A172 (cell line): Measurements from ENCODE around the gene SMAP2. TPM values are rescaled to one million over a fixed set of nuclear protein-coding genes. Genes with fewer than 3 reads are reported as not detected.
"Not testable (repeated sequence)": the region's sequence is repeated elsewhere in the genome, so short reads cannot be mapped to it uniquely, and the experiment has no call there.

Experiments
- DNase-seq: peaks from one replicate; pipeline ENCODE4 v3.0.0-alpha.2; 2015; ENCODE audit warnings: low spot score
- total RNA-seq: library from RNA; depleted of rRNA; stranded (reverse); fragments of >200 nt; shearing (Covaris generic); gene quantifications from 2 replicates; pipeline ENCODE4 v1.2.3, GENCODE V29; 2014; rRNA removed

SMAP2 gene
- total RNA-seq = 10.3 and 11.9 TPM in 2 replicates

DNA sequence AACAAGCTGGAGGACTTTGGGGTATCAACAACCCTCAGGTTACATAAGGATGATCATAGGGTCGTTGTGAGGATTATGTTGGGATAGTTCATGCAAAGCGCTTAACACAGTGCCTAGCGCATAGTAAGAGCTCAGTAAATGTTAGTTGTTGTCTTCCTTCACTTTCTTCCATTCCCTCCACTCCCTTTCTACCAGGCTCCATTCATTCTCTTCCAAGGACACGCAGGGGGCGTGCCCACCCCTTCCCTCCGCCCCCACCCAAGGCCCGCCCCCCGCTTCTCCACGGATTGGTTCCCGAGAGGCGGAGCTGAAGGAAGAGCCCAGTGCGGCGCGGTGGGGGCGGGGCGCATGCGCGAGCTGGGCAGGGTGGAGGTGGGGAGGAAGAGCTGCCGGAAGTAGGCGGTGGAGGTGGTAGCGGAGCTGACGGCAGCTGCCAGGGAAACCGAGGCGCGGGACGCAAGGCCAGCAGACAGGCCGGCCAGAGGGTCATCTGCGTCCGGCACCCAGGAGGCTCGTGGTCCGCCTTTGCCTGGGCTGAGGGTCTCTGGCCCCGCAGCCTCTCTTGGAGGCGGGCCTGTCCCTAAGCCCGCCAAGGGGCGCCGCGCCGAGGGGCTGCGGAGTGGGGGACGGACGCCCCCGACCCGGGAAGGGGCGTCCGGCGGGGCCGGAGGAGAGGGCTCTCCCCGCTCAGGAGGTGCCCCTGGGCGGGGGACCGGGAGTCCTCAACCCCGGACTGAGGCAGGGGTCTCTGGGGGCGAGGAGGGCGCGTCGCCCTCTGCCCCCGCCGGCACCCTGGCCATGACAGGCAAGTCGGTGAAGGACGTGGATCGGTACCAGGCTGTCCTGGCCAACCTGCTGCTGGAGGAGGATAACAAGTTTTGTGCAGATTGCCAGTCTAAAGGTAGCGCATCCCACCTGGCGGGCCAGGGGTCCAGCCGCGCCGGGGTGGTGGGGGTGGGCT, at the start of gene SMAP2:
Gene SMAP2, plus strand, starts transcription at position 405 of the 961 bp plus-strand sequence. Its CDS starts 394 bp downstream, at position 799.
- peak; percentile 81 for DNase-seq

DNA sequence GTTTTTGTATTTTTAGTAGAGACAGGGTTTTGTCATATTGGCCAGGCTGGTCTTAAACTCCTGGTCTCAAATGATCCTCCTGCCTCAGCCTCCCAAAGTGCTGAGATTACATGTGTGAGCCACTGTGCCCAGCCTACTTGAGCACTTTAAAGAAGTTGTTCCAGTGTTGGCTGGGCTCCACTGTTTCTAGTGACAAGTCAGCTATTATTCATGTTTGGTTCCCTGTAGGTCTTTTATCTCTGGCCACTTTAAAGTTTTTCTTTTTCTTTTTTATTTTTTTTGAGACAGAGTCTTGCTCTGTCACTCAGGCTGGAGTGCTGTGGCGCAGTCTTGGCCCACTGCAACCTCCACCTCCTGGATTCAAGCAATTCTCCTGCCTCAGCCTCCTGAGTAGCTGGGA, 42.1 kb upstream of the SMAP2 start:
- DNase-seq = not testable (repeated sequence)

DNA sequence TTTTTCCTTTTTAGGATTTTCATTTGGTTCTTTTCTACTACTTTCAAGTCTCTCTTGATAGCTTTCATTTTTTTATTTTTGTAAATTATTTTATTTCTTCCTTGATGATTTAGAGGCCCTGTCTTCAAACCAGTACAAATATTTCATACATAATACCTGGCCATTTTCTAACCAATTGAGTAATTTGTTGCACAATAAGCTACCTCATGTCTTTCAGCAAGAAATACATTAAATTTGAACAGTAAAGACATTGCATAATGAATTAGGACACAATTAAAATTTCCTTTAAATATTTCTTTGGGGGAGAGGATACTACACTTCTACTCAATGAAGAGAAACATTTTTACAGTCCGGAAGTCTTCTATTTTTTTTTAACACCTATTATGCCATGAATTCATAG, 40.8 kb upstream of the SMAP2 start:
- DNase-seq = no peak

DNA sequence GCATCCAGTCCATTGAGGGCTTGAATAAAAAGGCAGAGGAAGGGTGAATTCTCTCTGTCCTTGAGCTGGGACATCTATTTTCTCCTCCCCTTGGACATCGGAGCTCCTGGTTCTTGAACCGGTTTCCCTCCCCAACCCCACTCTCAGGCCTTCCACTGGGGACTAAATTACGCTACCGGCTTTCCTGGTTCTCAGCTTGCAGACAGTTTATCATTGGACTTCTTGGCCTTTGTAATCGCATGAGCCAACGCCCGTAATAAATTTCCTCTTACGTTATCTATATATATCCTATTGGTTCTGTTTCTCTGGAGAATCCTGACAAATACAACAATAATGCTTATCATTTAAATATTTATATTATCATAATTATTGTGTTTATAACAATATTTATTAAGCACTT, 36.1 kb upstream of the SMAP2 start:
- no peak for DNase-seq

DNA sequence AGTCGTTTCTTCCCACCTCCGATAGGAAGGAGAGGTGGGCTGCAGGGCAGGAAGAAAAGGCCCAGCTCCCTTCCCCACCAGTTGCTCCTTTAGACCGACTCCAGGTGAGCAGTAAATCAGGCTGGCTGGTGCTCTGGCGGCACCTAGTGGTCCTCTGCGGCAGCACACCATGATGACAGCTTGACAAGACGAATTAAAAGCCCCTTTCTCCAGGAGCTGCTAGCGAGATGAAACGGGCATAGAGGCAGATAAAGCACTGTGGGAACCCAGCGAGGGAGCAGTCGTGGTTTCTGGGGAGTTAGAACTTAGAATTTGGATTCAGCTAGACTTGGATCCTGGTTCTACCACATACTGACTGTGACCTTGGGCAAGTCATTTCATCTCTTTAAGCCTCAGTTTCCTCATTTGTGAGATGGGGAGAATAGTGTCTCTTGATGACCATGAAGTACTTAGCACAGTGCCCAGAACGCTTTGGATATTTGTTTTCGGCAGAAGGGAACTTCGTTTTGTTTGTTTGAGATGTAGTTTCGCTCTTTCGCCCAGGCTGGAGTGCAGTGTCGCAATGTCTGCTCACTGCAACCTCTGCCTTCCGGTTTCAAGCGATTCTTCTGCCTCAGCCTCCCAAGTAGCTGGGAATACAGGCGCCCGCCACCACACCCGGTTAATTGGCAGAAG, 34.6 kb upstream of the SMAP2 start:
- DNase-seq = peak; percentile 74

DNA sequence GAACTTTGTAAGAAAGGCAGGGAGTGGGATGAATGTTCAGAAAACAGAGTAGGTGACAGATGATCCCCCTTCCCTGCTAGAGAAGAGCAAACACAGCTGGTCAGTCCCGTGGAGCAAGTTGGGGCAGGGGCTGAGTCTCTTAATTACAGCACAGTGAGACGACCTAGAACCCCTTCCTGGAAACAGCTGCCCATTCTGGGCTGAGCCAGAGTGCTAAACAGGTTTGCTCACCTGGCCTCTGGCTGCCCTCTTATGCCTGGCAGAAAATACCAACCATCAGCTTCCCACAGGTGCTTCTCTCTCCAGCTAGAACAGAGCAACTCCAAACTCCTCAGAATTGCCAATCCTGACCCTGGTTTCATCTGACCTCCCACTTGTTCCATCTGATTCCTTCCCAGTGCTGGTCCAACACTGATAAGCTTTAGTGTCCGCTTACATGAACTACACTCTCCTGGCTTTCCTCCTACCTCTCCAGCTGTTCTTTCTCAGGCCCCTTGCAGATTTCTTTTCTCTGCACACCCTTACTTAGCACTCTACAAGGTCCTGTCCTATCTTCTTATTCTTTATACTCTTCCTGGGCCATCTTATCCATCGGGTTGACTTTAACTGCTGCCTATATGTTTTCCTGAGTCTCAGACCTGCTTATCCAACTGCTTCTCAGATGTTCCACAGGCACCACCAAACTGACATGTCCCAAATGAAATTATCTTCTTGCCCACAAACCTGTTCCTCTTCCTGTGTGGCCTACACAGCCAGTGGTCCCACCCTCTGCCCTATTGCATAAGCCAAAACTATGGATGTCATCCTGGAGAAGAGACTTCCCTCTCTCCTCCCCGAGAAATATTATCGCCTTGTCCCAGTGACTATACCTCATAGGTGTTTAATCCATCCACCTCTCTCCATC, 33.9 kb upstream of the SMAP2 start:
- no peak for DNase-seq

DNA sequence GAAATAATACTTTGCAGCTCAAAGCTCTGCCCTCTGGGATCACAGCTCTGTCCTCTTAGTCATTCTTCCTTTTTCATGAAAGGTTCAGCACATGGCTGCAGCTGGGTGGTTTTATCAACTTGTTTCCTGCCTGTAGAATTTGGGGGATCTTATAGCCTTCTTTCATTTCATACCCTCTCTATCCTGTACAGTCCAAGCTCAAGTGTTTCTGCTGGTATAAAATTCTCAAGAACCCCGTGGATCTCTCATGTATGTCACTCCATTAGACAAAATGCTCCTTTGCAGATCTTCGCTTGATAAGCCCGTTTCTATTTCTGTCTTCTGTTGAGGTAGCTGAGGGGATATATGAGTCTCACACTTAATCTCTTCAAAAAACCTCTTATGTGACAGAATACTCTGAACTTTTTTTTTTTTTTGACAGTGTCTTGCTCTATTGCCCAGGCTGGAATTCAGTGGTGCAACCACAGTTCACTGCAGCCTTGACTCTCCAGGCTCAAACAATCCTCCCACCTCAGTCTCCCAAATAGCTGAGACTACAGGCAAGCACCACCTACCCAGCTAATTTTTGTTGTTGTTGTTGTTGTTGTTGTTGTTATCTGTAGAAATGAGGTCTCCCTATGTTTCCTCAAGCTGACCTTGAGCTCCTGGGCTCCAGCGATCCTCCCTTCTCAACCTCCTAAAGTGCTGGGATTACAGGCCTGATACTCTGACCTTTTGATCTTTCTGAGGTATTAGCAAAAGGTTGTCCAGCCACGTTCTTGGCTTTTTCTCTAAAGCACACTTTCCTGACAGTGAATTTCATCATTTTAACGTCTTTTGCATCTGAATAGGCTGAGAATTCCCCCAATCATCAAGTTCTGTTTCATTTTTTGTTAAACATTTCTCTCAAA, 31.8 kb upstream of the SMAP2 start:
- DNase-seq = no peak

DNA sequence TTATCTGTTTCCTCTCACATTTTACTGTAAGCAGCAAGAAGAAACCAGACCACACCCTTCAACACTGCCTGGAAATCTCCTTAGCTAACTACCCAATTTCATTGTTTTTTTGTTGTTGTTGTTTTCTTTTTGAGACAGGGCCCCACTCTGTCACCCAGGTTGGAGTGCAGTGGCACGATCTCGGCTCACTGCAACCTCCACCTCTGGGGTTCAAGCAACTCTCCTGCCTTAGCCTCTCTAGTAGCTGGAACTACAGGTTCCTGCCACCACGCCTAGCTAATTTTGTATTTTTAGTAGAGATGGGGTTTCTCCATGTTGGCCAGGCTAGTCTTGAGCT, 31.2 kb upstream of the SMAP2 start:
- DNase-seq = not testable (repeated sequence)

DNA sequence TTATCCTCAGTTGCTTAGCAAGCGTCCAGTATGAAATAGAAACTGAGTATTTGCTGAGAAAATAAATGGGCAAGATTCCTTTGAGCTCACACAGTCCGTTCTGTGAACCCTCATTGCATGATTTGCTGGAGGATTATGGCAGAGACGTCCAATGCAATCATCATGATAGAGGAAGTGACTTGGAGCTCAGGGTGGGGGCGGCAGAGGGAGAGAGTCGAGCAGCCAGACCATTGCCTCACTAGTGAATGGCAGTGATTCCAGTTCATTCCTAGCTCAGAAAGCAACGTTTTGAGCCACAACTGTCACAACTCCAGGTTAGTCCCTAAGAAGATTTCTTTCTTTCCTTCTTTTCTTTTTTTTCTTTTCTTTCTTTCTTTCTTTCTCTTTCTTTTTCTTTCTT, 28.9 kb upstream of the SMAP2 start:
- peak; percentile 13 for DNase-seq

DNA sequence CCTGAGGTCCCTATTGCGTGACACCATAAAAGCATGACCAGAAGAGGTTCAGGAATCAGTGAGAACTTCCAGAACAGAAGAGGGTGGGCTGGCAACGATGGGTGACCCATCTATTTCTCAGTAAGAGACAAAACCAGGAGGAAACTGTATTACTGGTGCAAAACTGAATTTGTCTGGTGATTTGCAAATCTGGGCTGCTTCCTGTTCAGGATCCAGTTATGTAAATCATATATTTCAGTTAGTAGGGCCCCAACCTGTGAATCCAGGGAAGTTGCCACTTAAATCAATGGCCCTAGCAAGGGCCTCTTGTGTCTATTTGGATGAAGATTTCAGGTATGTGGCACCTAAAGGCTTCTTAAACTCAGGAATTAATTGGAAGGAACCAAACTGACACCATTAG, 23.1 kb upstream of the SMAP2 start:
- DNase-seq = no peak

DNA sequence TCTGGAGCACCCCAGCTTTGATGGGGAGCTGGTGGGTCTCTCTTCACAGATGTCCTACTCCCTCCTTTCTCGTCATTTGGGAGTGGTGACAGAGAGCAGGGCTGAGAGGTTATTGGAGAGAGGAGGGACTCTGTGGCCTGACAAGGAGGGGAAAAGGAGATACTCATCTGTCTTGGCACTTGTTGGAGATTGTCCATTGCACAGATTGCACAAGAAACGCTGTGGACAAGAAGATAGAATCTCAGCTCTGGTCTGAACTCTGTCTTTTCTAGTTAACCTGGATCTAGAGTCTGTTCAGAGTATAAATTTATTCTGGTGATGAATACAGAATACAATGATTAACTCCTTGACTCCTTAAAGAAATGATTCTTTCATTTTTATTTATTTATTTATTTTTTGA, 22.4 kb upstream of the SMAP2 start:
- DNase-seq = no peak

DNA sequence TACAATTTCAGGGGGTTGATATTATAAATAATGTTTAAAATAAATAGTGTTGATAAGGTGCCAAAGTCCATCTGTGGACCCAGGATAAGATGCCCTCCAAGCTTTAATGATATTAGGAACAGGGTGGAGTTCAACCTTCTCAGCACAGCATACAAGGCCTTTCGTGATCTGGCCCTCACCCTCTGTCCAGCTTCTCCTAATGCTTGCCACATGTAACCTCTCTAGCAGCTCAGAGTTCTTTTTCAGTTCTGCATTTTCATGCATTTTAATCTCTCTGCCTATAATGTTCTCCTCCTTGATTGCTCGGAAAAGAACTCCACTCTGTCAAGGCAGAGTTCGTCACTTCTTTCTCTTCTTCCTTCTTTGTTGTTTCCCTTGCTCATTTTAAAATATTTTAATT, 21.4 kb upstream of the SMAP2 start:
- no peak for DNase-seq

DNA sequence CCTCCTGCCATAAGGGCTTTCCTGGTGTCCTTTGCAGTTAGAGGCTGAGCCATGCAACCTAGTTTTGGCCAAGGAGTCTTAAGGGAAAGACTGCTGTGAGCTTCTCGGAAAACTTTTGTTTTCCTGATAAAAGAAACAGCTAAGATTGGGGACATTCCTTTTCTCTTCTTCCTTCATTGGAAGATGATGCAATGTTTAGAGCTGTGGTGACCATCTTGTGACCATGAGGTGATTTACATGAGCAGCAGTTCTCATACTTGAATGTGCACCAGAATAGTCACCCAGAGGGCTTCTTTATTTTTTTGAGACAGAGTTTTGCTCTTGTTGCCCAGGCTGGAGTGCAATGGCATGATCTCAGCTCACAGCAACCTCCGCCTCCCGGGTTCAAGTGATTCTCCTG, 20.4 kb upstream of the SMAP2 start:
- no peak for DNase-seq

DNA sequence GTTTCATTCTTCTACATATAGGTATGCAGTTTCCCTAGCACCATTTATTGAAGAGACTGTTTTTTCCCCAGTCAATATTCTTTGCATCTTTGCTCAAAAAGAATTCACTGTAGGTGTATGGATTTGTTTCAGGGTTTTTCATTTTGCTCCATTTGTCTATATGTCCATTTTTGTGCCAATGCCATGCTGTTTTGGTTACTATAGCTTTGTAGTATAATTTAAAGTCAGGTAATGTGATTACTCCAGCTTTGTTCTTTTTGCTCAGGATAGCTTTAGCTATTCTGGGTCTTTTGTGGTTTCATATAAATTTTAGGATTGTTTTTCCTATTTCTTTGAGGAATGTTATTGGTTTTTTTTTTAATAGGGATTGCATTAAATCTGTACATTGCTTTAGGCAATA, 15.9 kb upstream of the SMAP2 start:
- no peak for DNase-seq

DNA sequence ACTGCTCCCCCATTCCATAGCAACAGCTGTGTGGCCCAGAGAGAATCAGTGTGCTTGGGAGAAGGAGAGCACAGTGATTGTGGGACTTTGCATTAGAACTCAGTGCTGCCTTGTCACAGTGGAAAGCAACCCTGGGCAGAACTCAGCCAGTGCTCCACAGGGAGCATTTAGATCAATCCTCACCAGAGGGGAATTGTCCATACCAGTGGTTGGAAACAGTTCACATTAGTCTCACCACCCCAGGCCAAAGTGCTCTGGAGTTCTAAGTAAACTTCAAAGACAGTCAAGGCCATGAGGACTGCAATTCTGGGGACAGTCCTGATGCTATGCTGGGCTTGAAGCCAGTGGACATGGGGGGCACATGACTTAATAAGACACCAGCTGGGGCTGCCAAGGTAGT, 12.9 kb upstream of the SMAP2 start:
- DNase-seq = no peak

DNA sequence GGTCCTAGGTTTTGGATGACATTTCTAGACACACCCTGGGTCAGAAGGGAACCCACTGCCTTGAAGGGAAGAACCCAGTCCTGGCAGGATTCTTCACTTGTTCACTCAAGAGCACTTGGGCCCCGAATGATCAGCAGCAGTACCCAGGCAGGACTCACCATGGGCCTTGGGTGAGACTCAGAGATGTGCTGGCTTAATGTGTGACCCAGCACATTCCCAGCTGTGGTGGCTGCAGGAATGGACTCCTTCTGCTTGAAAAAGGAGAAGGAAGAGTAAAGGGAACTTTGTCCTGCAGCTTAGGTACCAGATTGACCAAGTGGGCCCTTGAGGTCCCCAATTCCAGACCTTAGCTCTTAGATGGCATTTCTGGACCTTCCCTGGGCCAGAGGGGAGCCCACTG, 12.3 kb upstream of the SMAP2 start:
- DNase-seq = no peak

DNA sequence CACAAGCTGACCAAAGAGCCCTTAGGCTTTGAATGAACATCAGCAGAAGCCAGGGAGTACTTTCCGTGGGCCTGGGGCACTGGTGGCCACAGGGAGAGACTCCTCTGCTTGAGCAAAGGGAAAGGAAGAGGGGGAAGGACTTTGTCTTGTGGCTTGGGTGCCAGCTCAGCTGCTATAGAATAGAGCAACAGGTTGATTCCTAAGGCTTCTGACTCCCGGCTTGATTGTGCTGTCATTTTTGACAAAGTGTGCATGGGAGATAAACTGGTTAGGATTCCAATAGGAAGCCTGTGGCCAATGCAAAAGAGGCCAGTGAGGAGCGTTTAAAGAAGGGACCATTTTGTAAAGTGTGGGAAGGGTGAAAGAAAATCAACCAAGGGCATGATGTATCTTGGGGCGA, 11.9 kb upstream of the SMAP2 start:
- no peak for DNase-seq

DNA sequence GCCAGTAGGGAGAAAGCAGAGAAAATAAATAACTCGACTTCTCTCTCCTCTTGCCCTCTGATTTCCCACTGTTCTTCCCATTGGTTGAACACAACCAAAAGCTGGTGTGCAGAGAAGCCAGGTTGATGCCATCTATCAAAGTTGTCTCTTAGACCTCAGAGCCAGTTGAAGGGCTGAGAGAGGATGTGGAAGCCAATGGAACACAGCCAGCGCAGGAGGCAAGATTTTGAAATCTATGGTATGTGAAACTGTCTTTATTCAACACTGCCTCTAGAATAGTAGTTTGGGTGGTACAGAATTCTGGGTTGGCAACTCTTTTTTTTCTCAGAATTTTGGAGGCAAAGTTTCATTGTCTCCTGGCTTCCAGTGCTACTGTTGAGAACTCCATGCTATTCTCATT, 11.3 kb upstream of the SMAP2 start:
- no peak for DNase-seq

DNA sequence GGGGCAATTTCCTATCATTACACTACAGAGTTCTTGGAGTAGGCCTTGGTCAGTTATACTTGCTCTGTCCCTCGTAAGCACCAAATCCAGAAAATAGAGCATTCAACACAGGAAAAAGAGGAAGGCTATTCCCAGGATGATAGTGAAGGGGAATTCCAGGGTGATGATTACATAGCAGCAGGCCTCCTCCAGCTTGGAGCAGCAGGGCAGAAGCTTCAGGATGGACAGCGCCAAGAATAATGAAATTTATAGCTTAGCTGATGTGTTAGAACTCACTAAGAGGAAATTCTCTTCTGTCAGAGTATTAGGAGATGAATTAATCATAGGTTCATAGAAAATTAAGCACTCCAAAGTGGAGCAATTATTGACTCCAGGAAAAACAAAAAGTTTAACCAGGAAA, 10.8 kb upstream of the SMAP2 start:
- DNase-seq = peak; percentile 72

DNA sequence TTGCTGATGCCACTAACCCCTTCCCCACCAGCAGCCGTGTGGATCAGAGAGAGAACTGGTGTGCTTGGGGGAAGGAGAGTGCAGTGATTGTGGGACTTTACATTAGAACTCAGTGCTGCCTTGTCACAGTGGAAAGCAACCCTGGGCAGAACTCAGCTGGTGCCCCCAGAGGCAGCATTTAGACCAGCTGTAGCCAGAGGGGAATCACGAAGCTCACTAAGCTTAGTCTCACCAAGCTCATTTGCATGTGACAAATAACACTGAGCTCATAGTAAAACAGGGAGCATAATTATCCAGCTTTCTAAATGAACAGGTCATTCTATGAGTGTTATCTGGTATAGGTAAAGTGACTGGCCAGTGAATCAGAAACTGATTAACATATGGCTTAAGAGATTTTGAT, 9.8 kb upstream of the SMAP2 start:
- DNase-seq = no peak

DNA sequence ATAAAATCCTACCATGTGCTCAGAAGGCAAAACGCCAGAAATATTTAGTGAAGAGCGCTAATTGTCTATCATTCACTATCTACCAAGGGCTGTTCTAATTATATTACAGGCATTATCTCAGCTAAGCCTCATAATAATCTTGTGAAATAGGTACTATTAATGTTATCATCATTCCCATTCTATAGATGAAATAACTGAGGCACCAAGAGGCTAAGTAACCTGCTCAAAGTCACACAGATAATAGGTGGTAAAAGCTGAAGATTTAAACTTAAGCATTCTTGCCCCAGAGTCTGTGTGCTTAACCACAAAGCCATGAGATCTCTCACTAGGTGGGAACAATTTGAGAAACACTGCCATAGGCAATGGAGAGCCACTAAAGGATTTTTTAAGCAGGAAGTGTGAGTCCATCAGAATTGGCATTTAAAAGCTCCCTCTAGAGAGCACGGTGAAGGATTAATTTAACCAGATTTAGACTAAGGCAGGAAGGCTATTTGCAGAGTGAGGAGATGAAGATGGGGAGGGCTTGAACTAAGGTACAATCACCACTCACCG, 1.7 kb upstream of the SMAP2 start:
- no peak for DNase-seq
